ENCODE data around the gene CYP21A2. TPM values are rescaled to one million over a fixed set of nuclear protein-coding genes. Genes with fewer than 3 reads are reported as not detected.
"Not testable (repeated sequence)": the region's sequence is repeated elsewhere in the genome, so short reads cannot be mapped to it uniquely, and the experiment has no call there.

CYP21A2 gene
- total RNA-seq, 2 experiments from 2014 or later = 0.23 to 0.44 TPM

- ChIA-PET CTCF (no interaction called here), POLR2A (no interaction called here)
Measured at GRCh38 chr6:32050562-32050961, 12.3 kb downstream of the CYP21A2 start.

- POLR2A ChIA-PET, CTCF ChIA-PET: not testable (repeated sequence)
Measured at GRCh38 chr6:32052626-32053025, 14.4 kb downstream of the CYP21A2 start.

- POLR2A ChIA-PET, CTCF ChIA-PET: not testable (repeated sequence)
Measured at GRCh38 chr6:32053314-32053713, 15.1 kb downstream of the CYP21A2 start.

- CTCF ChIA-PET = not testable (repeated sequence)
Measured at GRCh38 chr6:32055756-32056155, 17.5 kb downstream of the CYP21A2 start.

GRCh38 chr6:32056254-32056653, 18.0 kb downstream of the CYP21A2 start:
- ChIA-PET CTCF (no interaction called here), POLR2A (no interaction called here)

More at GRCh38 chr6:32055756-32056155, 17.5 kb downstream of the CYP21A2 start:
- POLR2A ChIA-PET = not testable (repeated sequence)

GRCh38 chr6:32057966-32058365, 19.8 kb downstream of the CYP21A2 start:
- ChIA-PET CTCF (no interaction called here), POLR2A (no interaction called here)

GRCh38 chr6:32058511-32058963, 20.3 kb downstream of the CYP21A2 start:
- ChIA-PET POLR2A (no interaction called here), CTCF (interaction anchor here (0.6 kb wide), 1 partner anchor 182 kb away, joined by 3 read pairs; no protein-coding TSS in a partner anchor)

- POLR2A ChIA-PET = no interaction called here
- CTCF ChIA-PET = no interaction called here
Measured at GRCh38 chr6:32060966-32061655, 22.9 kb downstream of the CYP21A2 start.

- CTCF ChIA-PET = no interaction called here
Measured at GRCh38 chr6:32064706-32065105, 26.5 kb downstream of the CYP21A2 start.

GRCh38 chr6:32067521-32067920, 29.3 kb downstream of the CYP21A2 start:
- CTCF ChIA-PET, POLR2A ChIA-PET: not testable (repeated sequence)

More at GRCh38 chr6:32064706-32065105, 26.5 kb downstream of the CYP21A2 start:
- POLR2A ChIA-PET = no interaction called here

GRCh38 chr6:32068315-32068714, 30.1 kb downstream of the CYP21A2 start:
- CTCF ChIA-PET, POLR2A ChIA-PET: not testable (repeated sequence)

- POLR2A ChIA-PET = no interaction called here
Measured at GRCh38 chr6:32068867-32069266, 30.7 kb downstream of the CYP21A2 start.

GRCh38 chr6:32069460-32069859, 31.2 kb downstream of the CYP21A2 start:
- ChIA-PET POLR2A (no interaction called here), CTCF (no interaction called here)

More at GRCh38 chr6:32068867-32069266, 30.7 kb downstream of the CYP21A2 start:
- CTCF ChIA-PET = no interaction called here

- ChIA-PET POLR2A (no interaction called here), CTCF (no interaction called here)
Measured at GRCh38 chr6:32069878-32070515, 31.8 kb downstream of the CYP21A2 start.

- ChIA-PET POLR2A (no interaction called here), CTCF (interaction anchor here (0.6 kb wide), 1 partner anchor 152 kb away, joined by 3 read pairs; no protein-coding TSS in a partner anchor)
Measured at GRCh38 chr6:32070814-32071543, 32.8 kb downstream of the CYP21A2 start.

- ChIA-PET POLR2A (no interaction called here), CTCF (no interaction called here)
Measured at GRCh38 chr6:32073101-32073500, 34.9 kb downstream of the CYP21A2 start.

GRCh38 chr6:32073613-32074012, 35.4 kb downstream of the CYP21A2 start:
- POLR2A ChIA-PET = no interaction called here
- CTCF ChIA-PET = no interaction called here

- CTCF ChIA-PET = no interaction called here
- POLR2A ChIA-PET = no interaction called here
Measured at GRCh38 chr6:32074996-32075532, 36.8 kb downstream of the CYP21A2 start.

- ChIA-PET POLR2A (no interaction called here), CTCF (no interaction called here)
Measured at GRCh38 chr6:32075781-32076180, 37.6 kb downstream of the CYP21A2 start.

GRCh38 chr6:32076321-32076809, 38.1 kb downstream of the CYP21A2 start:
- POLR2A ChIA-PET = no interaction called here
- CTCF ChIA-PET = interaction anchor here (1.0 kb wide), 1 partner anchor 79 kb away, joined by 3 read pairs; no protein-coding TSS in a partner anchor
